Sciatic nerve (tissue), 2 donors: Measurements from ENCODE around the gene QARS1. TPM values are rescaled to one million over a fixed set of nuclear protein-coding genes. Genes with fewer than 3 reads are reported as not detected.
A peak's percentile ranks its signal among the peaks of the same experiment; 100 is the strongest.

Source experiments
- ATAC-seq: fragments of 200-7000 bp; cut with Tn5 transposase; one replicate; pipeline ENCODE4 v1.9.1; 2020; ENCODE audit warnings: mild to moderate bottlenecking, moderate library complexity
- DNase-seq: peaks from one replicate; pipeline ENCODE4 v3.0.0-alpha.2; 2020; ENCODE audit warnings: low spot score
- intact Hi-C: fragments of 100-400 bp; cut with DNase I; formaldehyde crosslinking; loops from one replicate; pipeline ENCODE4 v1.14.2; 2022
- total RNA-seq: library from RNA; stranded (reverse); fragmentation: NEBNext Ultra II Directional; extraction: Animal tissue kit (Norgen Biotek cat#: 25700); gene quantifications from one replicate; pipeline ENCODE4 v1.2.1, GENCODE V29; 2021
- donor health status: DM: no; HTN: no; CAD: no.
- donor health status: DM: no; HTN: no; CAD: no.

Gene QARS1
- total RNA-seq, 1 donor from 2014 or later: 123 TPM

GRCh38 chr3:49122022-49122421 lies 17.5 kb upstream of the QARS1 start:
- ATAC-seq (no peak), DNase-seq (no peak)
- intact Hi-C loops: no loop called here

GRCh38 chr3:49121132-49121736 lies 16.7 kb upstream of the QARS1 start:
- ATAC-seq: peak; percentile 5
- no peak for DNase-seq
- intact Hi-C loops: no loop called here

GRCh38 chr3:49120438-49121131 lies 16.0 kb upstream of the QARS1 start, which contains the start of gene USP19:
TSS of gene USP19 (minus strand) at chr3:49120823. CDS start at chr3:49119145, 1,678 bp downstream.
- intact Hi-C loops: no loop called here
- ATAC-seq: peak; percentile 97
- peak; percentile 98 for DNase-seq

GRCh38 chr3:49120096-49120437 lies 15.5 kb upstream of the QARS1 start:
- ATAC-seq (no peak), DNase-seq (no peak)
- intact Hi-C loops: no loop called here

GRCh38 chr3:49119439-49119838 lies 14.9 kb upstream of the QARS1 start:
- intact Hi-C loops: no loop called here
- DNase-seq (no peak), ATAC-seq (no peak)

- no peak for DNase-seq
- intact Hi-C loops: no loop called here
- ATAC-seq: no peak
Observed at GRCh38 chr3:49119036-49119435, 14.5 kb upstream of the QARS1 start.

- ATAC-seq: no peak
- intact Hi-C loops: no loop called here
- DNase-seq: no peak
Observed at GRCh38 chr3:49112262-49112661, 7.7 kb upstream of the QARS1 start.

- intact Hi-C loops: no loop called here
- ATAC-seq (no peak), DNase-seq (no peak)
Observed at GRCh38 chr3:49111347-49111746, 6.8 kb upstream of the QARS1 start.

- intact Hi-C loops: no loop called here
- no peak for ATAC-seq
- DNase-seq: no peak
Observed at GRCh38 chr3:49110780-49111179, 6.2 kb upstream of the QARS1 start.

- ATAC-seq (no peak), DNase-seq (no peak)
- intact Hi-C loops: no loop called here
Observed at GRCh38 chr3:49108346-49108745, 3.8 kb upstream of the QARS1 start.

- intact Hi-C loops: no loop called here
- ATAC-seq: no peak
- no peak for DNase-seq
Observed at GRCh38 chr3:49104052-49104426, 518 bp downstream of the QARS1 start.

GRCh38 chr3:49100046-49100615 lies 4.4 kb downstream of the QARS1 start:
- ATAC-seq (no peak), DNase-seq (no peak)
- intact Hi-C loops: no loop called here

GRCh38 chr3:49098910-49099630 lies 5.5 kb downstream of the QARS1 start:
- ATAC-seq: no peak
- intact Hi-C loops: no loop called here
- DNase-seq: no peak

- ATAC-seq: no peak
- no peak for DNase-seq
- intact Hi-C loops: no loop called here
Observed at GRCh38 chr3:49098429-49098828, 6.1 kb downstream of the QARS1 start.

GRCh38 chr3:49093853-49094767 lies 10.4 kb downstream of the QARS1 start, which contains the start of gene QRICH1:
TSS of gene QRICH1 (minus strand) at chr3:49094071. CDS start at chr3:49077017, 17,054 bp downstream.
- intact Hi-C loops: no loop called here
- DNase-seq (peak; percentile 99), ATAC-seq (peak; percentile 98)

GRCh38 chr3:49092938-49093852 lies 11.4 kb downstream of the QARS1 start:
- ATAC-seq (peak; percentile 31), DNase-seq (peak; percentile 85)
- intact Hi-C loops: no loop called here

GRCh38 chr3:49081429-49081828 lies 23.1 kb downstream of the QARS1 start:
- ATAC-seq (no peak), DNase-seq (no peak)
- intact Hi-C loops: no loop called here

- DNase-seq: no peak
- intact Hi-C loops: no loop called here
- ATAC-seq: no peak
Observed at GRCh38 chr3:49079270-49079669, 25.3 kb downstream of the QARS1 start.
